Activated CD8-positive, alpha-beta T cell treated with anti-CD3 and anti-CD28 coated beads for 36 hours (primary cell): Measurements from ENCODE around the gene ATXN7. TPM values are rescaled to one million over a fixed set of nuclear protein-coding genes. Genes with fewer than 3 reads are reported as not detected.

Source experiments
- ATAC-seq: fragments of 200-7000 bp; cut with Tn5 transposase; one replicate; pipeline ENCODE4 v1.10.0; 2021; ENCODE audit warnings: mild to moderate bottlenecking, moderate library complexity
- CTCF ChIA-PET: fragments of 350-600 bp; sonication (Branson Sonifier 250); formaldehyde crosslinking; loops from one replicate; lab custom pipeline; 2021; ENCODE audit warnings: antibody characterized with exemption; lab: Charles Lee
- POLR2A ChIA-PET: fragments of 350-600 bp; sonication (Branson Sonifier 250); formaldehyde crosslinking; loops from one replicate; lab custom pipeline; 2021; ENCODE audit warnings: antibody characterized with exemption; lab: Charles Lee
- DNase-seq: peaks from one replicate; pipeline ENCODE4 v3.0.0-alpha.2; 2020
- H3K27ac Mint-ChIP-seq: one replicate; pipeline ENCODE4 v1.8.0; 2021; ENCODE audit warnings: mild to moderate bottlenecking, mixed read lengths
- H3K27me3 Mint-ChIP-seq: one replicate; pipeline ENCODE4 v1.8.0; 2021; ENCODE audit warnings: mixed read lengths
- H3K36me3 Mint-ChIP-seq: one replicate; pipeline ENCODE4 v1.8.0; 2021; ENCODE audit warnings: low read depth, mixed read lengths
- H3K4me1 Mint-ChIP-seq: one replicate; pipeline ENCODE4 v1.8.0; 2021; ENCODE audit warnings: low read depth, mixed read lengths
- H3K4me3 Mint-ChIP-seq: one replicate; pipeline ENCODE4 v1.8.0; 2021; ENCODE audit warnings: mild to moderate bottlenecking, moderate library complexity, mixed read lengths
- H3K9me3 Mint-ChIP-seq: one replicate; pipeline ENCODE4 v1.8.0; 2021; ENCODE audit warnings: mixed read lengths
- intact Hi-C: fragments of 100-400 bp; cut with micrococcal nuclease; formaldehyde crosslinking; loops from one replicate; pipeline ENCODE4 v1.10.0; 2022
- total RNA-seq, 2 experiments: library from RNA; stranded (reverse); gene quantifications; one replicate each; pipeline ENCODE4 v1.2.3, GENCODE V29; 2021
- TF ChIP-seq, protein P1 (sequence below): fragments of 200-600 bp; IDR thresholded peaks from one replicate; pipeline ENCODE4 v1.8.0; 2022; ENCODE audit warnings: antibody characterized with exemption, mild to moderate bottlenecking

ATXN7 gene
- total RNA-seq, 2 experiments from 2014 or later: 22.5 to 25.9 TPM

DNA sequence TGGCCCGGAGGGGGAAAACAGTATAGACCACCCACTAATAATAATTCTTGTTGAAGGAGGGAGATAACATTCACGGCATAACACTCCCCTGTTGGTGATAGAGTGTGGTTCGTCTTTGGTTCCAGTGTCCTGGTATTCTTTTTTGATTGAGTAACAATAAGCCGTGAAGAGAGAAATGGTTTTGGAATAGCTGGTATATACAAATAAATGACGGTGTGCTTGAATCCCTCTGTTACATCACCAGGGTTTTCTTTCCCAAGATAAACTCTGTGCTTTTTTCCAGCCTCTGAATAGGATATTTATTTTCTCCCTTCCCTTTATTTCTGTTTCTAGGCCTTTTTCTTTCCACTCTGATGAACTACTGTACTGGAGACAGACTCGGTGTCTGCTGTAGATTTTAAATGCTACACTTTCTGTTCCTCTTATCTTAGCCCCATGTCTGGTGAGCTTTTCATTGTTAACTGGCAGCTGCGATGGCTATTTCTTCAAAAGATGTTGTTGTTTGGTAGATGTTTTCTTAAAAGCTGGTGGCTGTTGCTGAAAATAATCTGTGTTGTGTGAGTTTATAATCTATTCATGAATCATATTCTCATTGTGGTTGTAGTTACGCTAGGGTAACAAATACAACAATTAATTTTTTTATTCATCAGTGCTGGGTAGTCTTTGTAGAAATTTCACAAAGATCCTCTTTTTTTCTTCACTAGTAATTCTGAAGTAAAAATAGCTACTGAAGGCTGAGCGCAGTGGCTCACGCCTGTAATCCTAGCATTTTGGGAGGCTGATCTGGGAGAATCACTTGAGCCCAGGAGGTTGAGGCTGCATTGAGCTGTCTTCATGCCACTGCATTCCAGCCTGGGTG lies 64.0 kb downstream of the ATXN7 start:
- H3K36me3 Mint-ChIP-seq: peaks cover 55% of the 10 kb centered on the region
- DNase-seq (no peak), ATAC-seq (no peak)
- CTCF ChIA-PET: interaction anchor here (1.3 kb wide), 1 partner anchor 34 kb away, joined by 3 read pairs; no protein-coding TSS in a partner anchor
- no peak overlapping the region for H3K4me3 Mint-ChIP-seq
- POLR2A ChIA-PET: interaction anchor here (0.8 to 1.4 kb wide), 2 partner anchors 14 to 16 kb away, joined by 3 read pairs; partner anchors contain the start of gene SCAANT1
- TF ChIP-seq, protein P1, sequence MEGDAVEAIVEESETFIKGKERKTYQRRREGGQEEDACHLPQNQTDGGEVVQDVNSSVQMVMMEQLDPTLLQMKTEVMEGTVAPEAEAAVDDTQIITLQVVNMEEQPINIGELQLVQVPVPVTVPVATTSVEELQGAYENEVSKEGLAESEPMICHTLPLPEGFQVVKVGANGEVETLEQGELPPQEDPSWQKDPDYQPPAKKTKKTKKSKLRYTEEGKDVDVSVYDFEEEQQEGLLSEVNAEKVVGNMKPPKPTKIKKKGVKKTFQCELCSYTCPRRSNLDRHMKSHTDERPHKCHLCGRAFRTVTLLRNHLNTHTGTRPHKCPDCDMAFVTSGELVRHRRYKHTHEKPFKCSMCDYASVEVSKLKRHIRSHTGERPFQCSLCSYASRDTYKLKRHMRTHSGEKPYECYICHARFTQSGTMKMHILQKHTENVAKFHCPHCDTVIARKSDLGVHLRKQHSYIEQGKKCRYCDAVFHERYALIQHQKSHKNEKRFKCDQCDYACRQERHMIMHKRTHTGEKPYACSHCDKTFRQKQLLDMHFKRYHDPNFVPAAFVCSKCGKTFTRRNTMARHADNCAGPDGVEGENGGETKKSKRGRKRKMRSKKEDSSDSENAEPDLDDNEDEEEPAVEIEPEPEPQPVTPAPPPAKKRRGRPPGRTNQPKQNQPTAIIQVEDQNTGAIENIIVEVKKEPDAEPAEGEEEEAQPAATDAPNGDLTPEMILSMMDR: no peak
- intact Hi-C loops: no loop called here
- H3K27ac Mint-ChIP-seq: no peak overlapping the region
- H3K4me1 Mint-ChIP-seq: peaks cover 30% of the 10 kb centered on the region
- H3K27me3 Mint-ChIP-seq: no peaks in the 10 kb centered on the region
- no peaks in the 10 kb centered on the region for H3K9me3 Mint-ChIP-seq

DNA sequence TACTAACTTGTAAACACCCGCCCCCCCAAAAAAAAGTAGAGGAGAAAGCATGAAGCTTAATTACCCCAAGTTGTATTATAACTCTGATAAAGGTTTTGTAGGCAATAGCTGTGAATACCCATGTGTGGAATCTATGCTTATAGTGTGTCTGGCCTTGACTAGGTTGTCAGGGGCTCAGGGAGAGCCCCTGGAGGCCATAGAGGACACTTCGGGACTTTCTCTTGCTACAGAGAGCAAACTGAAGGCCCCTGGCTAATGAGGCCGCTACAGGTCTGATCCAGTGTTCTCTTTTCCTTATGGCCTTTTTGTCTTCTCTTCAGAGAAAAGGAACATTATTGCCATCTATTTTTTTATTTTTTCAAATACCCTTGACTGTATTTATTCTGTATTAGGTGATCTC lies 67.6 kb downstream of the ATXN7 start:
- no peaks in the 10 kb centered on the region for H3K27me3 Mint-ChIP-seq
- H3K27ac Mint-ChIP-seq: no peak overlapping the region
- no peaks in the 10 kb centered on the region for H3K9me3 Mint-ChIP-seq
- peaks cover 53% of the 10 kb centered on the region for H3K4me1 Mint-ChIP-seq
- ChIA-PET CTCF (no interaction called here), POLR2A (no interaction called here)
- TF ChIP-seq, protein P1: no peak
- intact Hi-C loops: no loop called here
- DNase-seq (no peak), ATAC-seq (no peak)
- H3K36me3 Mint-ChIP-seq: peaks cover 38% of the 10 kb centered on the region
- no peak overlapping the region for H3K4me3 Mint-ChIP-seq

DNA sequence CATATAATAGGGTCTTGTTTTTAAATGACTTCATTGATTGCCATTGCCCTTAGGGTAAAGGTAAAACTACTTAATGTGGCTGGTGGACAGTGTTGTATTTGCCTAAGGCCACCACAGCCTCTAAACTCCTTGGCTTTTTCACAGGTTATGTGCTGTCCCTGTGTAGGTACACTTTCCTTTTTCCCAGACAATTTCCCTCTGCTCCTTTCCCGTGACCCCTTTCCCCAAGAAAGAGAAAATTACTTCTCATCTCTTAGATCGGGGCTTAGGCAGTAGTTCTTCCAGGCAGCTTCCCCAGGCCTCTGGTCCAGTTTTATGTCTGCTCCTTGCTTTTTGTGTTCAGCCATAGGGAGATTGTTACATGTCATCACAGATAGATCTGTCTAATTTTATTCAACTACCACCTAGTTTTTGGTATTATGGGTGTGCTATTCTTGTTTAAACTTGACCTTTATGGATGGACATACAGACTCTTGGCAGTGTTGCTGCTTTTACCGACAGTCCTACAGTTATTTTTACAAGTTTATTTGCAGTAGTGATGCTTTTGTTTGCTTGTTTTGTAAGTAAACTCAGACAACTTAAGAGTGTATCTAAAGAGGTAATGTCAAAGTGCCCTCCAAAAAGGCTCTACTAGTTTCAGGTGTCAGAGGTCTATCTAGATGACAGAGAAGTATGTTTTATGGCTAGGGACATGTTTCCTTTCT lies 69.0 kb downstream of the ATXN7 start:
- TF ChIP-seq, protein P1: no peak
- Mint-ChIP-seq H3K36me3 (peaks cover 32% of the 10 kb centered on the region), H3K4me3 (no peak overlapping the region), H3K4me1 (peaks cover 64% of the 10 kb centered on the region), H3K27ac (peak overlapping the region; percentile 49), H3K9me3 (no peaks in the 10 kb centered on the region), H3K27me3 (no peaks in the 10 kb centered on the region)
- POLR2A ChIA-PET: no interaction called here
- no peak for DNase-seq
- CTCF ChIA-PET: interaction anchor here (1.1 to 1.6 kb wide), 2 partner anchors 21 to 61 kb away, joined by 3 read pairs; partner anchors contain the start of gene SCAANT1
- ATAC-seq: no peak
- intact Hi-C loops: no loop called here

DNA sequence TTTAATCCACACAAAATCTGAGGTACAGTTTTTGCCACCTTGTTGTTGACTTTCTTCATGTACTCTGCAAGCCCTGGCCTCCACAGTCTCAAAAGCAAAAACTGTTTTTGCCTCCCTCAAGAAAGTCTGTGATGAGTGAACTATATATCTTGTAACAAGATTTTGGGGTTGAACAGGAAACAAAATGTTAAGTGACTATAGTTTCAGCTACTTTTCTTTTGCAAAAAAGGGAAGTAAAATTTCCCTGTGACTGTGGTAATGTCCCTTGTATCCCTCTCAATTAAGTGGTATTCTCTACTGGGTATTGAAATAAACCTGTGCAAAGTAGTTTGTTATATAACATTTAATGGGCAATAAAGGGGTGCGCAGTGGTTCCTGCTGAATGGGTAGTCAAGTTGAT lies 69.8 kb downstream of the ATXN7 start:
- intact Hi-C loops: no loop called here
- CTCF ChIA-PET: interaction anchor here (1.0 to 1.6 kb wide), 3 partner anchors 21 to 61 kb away, joined by 3 read pairs; partner anchors contain the start of gene SCAANT1
- TF ChIP-seq, protein P1: no peak
- no peak overlapping the region for H3K4me3 Mint-ChIP-seq
- no peaks in the 10 kb centered on the region for H3K27me3 Mint-ChIP-seq
- POLR2A ChIA-PET: no interaction called here
- ATAC-seq: no peak
- peak overlapping the region; percentile 50 for H3K27ac Mint-ChIP-seq
- peaks cover 32% of the 10 kb centered on the region for H3K36me3 Mint-ChIP-seq
- DNase-seq: no peak
- peaks cover 71% of the 10 kb centered on the region for H3K4me1 Mint-ChIP-seq
- no peaks in the 10 kb centered on the region for H3K9me3 Mint-ChIP-seq
